IMR-90 (cell line): ENCODE data around the gene NWD2. TPM values are rescaled to one million over a fixed set of nuclear protein-coding genes. Genes with fewer than 3 reads are reported as not detected.

Experiments used
- ATAC-seq: fragments of 200-7000 bp; cut with Tn5 transposase; 2 replicates; pipeline ENCODE4 v1.9.1; 2020; ENCODE audit warnings: low read depth, mild to moderate bottlenecking, moderate library complexity
- BruUV-seq: library from RNA; stranded (reverse); fragments of 400-500 nt; replicated peaks from 2 replicates; lab custom pipeline; 2021; lab: Mats Ljungman, UMichigan
- CTCF ChIA-PET: fragments of 300-600 bp; formaldehyde crosslinking; extraction: SDS; loops from one replicate; lab custom pipeline; 2021; ENCODE audit warnings: antibody characterized with exemption; lab: Yijun Ruan, JAX
- POLR2A ChIA-PET: fragments of 300-600 bp; sonication (Branson Sonifier 250); formaldehyde crosslinking; loops from one replicate; lab custom pipeline; 2022; ENCODE audit warnings: antibody characterized with exemption; ENCODE audit not compliant: unreplicated experiment; lab: Charles Lee
- DNase-seq: peaks from one replicate; pipeline ENCODE4 v3.0.0; 2013
- H2AFZ ChIP-seq: replicated peaks from 2 replicates; pipeline ENCODE3; 2013; ENCODE audit warnings: low read length, mild to moderate bottlenecking; ENCODE audit not compliant: poor library complexity
- H2AK5ac ChIP-seq: 2 replicates; pipeline ENCODE4 v1.6.1; 2013; ENCODE audit warnings: low read depth, low read length, inconsistent platforms
- H2AK9ac ChIP-seq: replicated peaks from 2 replicates; pipeline ENCODE3; 2013; ENCODE audit warnings: mild to moderate bottlenecking, low read depth, low read length, moderate library complexity; ENCODE audit not compliant: poor library complexity
- H2BK120ac ChIP-seq: 2 replicates; pipeline ENCODE4 v1.6.1; 2013; ENCODE audit warnings: low read depth, low read length, inconsistent platforms
- H2BK15ac ChIP-seq: 3 replicates; pipeline ENCODE4 v1.6.1; 2013; ENCODE audit warnings: low read depth, low read length, inconsistent platforms
- H2BK20ac ChIP-seq: 2 replicates; pipeline ENCODE4 v1.6.1; 2013; ENCODE audit warnings: low read depth, mild to moderate bottlenecking, inconsistent platforms, low read length, moderate library complexity
- H2BK5ac ChIP-seq: 2 replicates; pipeline ENCODE4 v1.6.1; 2013; ENCODE audit warnings: mild to moderate bottlenecking, low read depth, low read length, inconsistent platforms; ENCODE audit not compliant: poor library complexity, severe bottlenecking
- H3K14ac ChIP-seq: replicated peaks from 2 replicates; pipeline ENCODE4 v1.6.1; 2013; ENCODE audit warnings: low read depth, low read length, inconsistent platforms
- H3K18ac ChIP-seq: 2 replicates; pipeline ENCODE4 v1.6.1; 2013; ENCODE audit warnings: low read depth, low read length, control low read depth
- H3K23ac ChIP-seq: 2 replicates; pipeline ENCODE4 v1.6.1; 2013; ENCODE audit warnings: low read depth, low read length, inconsistent platforms
- H3K27ac ChIP-seq: 2 replicates; pipeline ENCODE4 v1.5.1; 2013; ENCODE audit warnings: mild to moderate bottlenecking, control low read depth, low read length; ENCODE audit not compliant: insufficient read depth
- H3K27me3 ChIP-seq: 2 replicates; pipeline ENCODE4 v1.6.1; 2013; ENCODE audit warnings: low read length; ENCODE audit not compliant: control insufficient read depth, insufficient read depth
- H3K36me3 ChIP-seq: 2 replicates; pipeline ENCODE4 v1.6.1; 2013; ENCODE audit warnings: low read length, mixed read lengths; ENCODE audit not compliant: control insufficient read depth, insufficient read depth
- H3K4ac ChIP-seq: 2 replicates; pipeline ENCODE4 v1.6.1; 2013; ENCODE audit warnings: low read depth, low read length, inconsistent platforms
- H3K4me1 ChIP-seq: 2 replicates; pipeline ENCODE4 v1.6.1; 2013; ENCODE audit warnings: low read length, mixed read lengths; ENCODE audit not compliant: control insufficient read depth, insufficient read depth
- H3K4me2 ChIP-seq: 2 replicates; pipeline ENCODE4 v1.6.1; 2013; ENCODE audit warnings: low read depth, mild to moderate bottlenecking, control low read depth, low read length, moderate library complexity
- H3K4me3 ChIP-seq: 2 replicates; pipeline ENCODE4 v1.5.1; 2013; ENCODE audit warnings: low read depth, mild to moderate bottlenecking, control low read depth, low read length, moderate library complexity; ENCODE audit not compliant: insufficient read depth
- H3K56ac ChIP-seq: 2 replicates; pipeline ENCODE4 v1.6.1; 2013; ENCODE audit warnings: low read length, inconsistent platforms; ENCODE audit not compliant: insufficient read depth; ENCODE audit errors: extremely low read depth
- H3K79me1 ChIP-seq, 2 experiments: 2 replicates each; pipeline ENCODE4 v1.6.1; 2013; ENCODE audit warnings: low read length in 2 of 2, inconsistent platforms in 1 of 2, low read depth in 1 of 2
- H3K9ac ChIP-seq: 2 replicates; pipeline ENCODE4 v1.6.1; 2013; ENCODE audit warnings: low read depth, low read length, control low read depth
- H3K9me1 ChIP-seq: 2 replicates; pipeline ENCODE4 v1.6.1; 2013; ENCODE audit warnings: low read length, inconsistent platforms; ENCODE audit not compliant: insufficient read depth
- H3K9me3 ChIP-seq: 2 replicates; pipeline ENCODE4 v1.6.1; 2013; ENCODE audit warnings: low read length; ENCODE audit not compliant: control insufficient read depth, insufficient read depth
- H4K20me1 ChIP-seq: 2 replicates; pipeline ENCODE4 v1.6.1; 2013; ENCODE audit warnings: low read length, inconsistent platforms; ENCODE audit not compliant: insufficient read depth
- H4K5ac ChIP-seq: 2 replicates; pipeline ENCODE4 v1.6.1; 2013; ENCODE audit warnings: mild to moderate bottlenecking, low read depth, low read length, control low read depth
- H4K8ac ChIP-seq, 2 experiments: 2 replicates each; pipeline ENCODE4 v1.6.1; 2013; ENCODE audit warnings: low read depth in 2 of 2, low read length in 2 of 2, control low read depth in 1 of 2, inconsistent platforms in 1 of 2
- H4K91ac ChIP-seq: 2 replicates; pipeline ENCODE4 v1.6.1; 2013; ENCODE audit warnings: low read depth, low read length, inconsistent platforms; ENCODE audit not compliant: insufficient read depth
- MAFK ChIP-seq: IDR thresholded peaks from 2 replicates; pipeline ENCODE4 v1.6.1; 2012; ENCODE audit warnings: low read depth, low read length, improper control_type of control experiment
- NFE2L2 ChIP-seq: fragments of 150-350 bp; IDR thresholded peaks from 2 replicates; pipeline ENCODE4 v1.6.1; 2016; ENCODE audit warnings: low read depth, mild to moderate bottlenecking, low read length
- POLR2A ChIP-seq: IDR thresholded peaks from 2 replicates; pipeline ENCODE4 v1.6.1; 2012; ENCODE audit warnings: mild to moderate bottlenecking, low read depth, low read length
- RCOR1 ChIP-seq: IDR thresholded peaks from 2 replicates; pipeline ENCODE4 v1.6.1; 2012; ENCODE audit warnings: mild to moderate bottlenecking, low read length, improper control_type of control experiment; ENCODE audit not compliant: insufficient replicate concordance
- WGBS, 2 experiments: methylation state at CpG; one replicate each; pipeline versions ENCODE4 v1.1.5 to v1.1.7; 2013; ENCODE audit warnings: missing lambda C conversion rate in 2 of 2; ENCODE audit not compliant: insufficient read length in 1 of 2; ENCODE audit errors: extremely low coverage in 2 of 2; 5-methylcytosine and 5-hydroxymethylcytosine counted together
- dilution Hi-C: fragments of 300-500 bp; cut with HindIII; formaldehyde crosslinking; loops from one replicate; pipeline ENCODE4 v1.14.3; 2018; ENCODE audit warnings: low sequenced_read_pairs; ENCODE audit not compliant: unreplicated experiment
- in situ Hi-C: fragments of 300-500 bp; cut with MboI; formaldehyde crosslinking; loops from 3 replicates; pipeline ENCODE4 v1.14.3; 2019; ENCODE audit warnings: low sequenced_read_pairs, inconsistent platforms, mixed read lengths
- intact Hi-C: fragments of 100-400 bp; cut with micrococcal nuclease; formaldehyde crosslinking; loops from 2 replicates; pipeline ENCODE4 v1.10.0; 2022
- polyA plus RNA-seq, 3 experiments: library from polyadenylated mRNA; depleted of rRNA; stranded (reverse); fragments of >200 nt; gene quantifications; 2 replicates each; pipeline ENCODE4 v1.2.3, GENCODE V29; 2012; ENCODE audit warnings: low replicate concordance in 1 of 3
- total RNA-seq: library from RNA; depleted of rRNA; stranded (reverse); fragments of >200 nt; gene quantifications from 2 replicates; pipeline ENCODE4 v1.2.3, GENCODE V29; 2012

Gene NWD2
- total and polyA plus RNA-seq, 2 of the 4 experiments (the other 2 are of a cell fraction): not detected

- Histone ChIP-seq H3K9me1 (no peaks in the 10 kb centered on the region), H2BK20ac (no peak overlapping the region), H3K79me1 (no peaks in the 10 kb centered on the region), H2BK5ac (no peak overlapping the region), H3K56ac (no peak overlapping the region), H3K14ac (no peak overlapping the region), H2AK9ac (no peak overlapping the region), H2AFZ (no peak overlapping the region), H2BK120ac (no peak overlapping the region), H4K20me1 (no peaks in the 10 kb centered on the region), H3K36me3 (no peaks in the 10 kb centered on the region), H3K27me3 (no peaks in the 10 kb centered on the region), H3K9ac (no peak overlapping the region), H3K4me3 (no peak overlapping the region), H4K5ac (no peak overlapping the region), H3K9me3 (no peaks in the 10 kb centered on the region; the same call in 1 of the 2 replicates), H4K8ac (no peak overlapping the region), H3K23ac (no peak overlapping the region), H3K18ac (no peak overlapping the region), H2BK15ac (no peak overlapping the region), H3K4ac (no peak overlapping the region), H2AK5ac (no peak overlapping the region), H4K91ac (no peak overlapping the region), H3K4me1 (no peaks in the 10 kb centered on the region), H3K27ac (no peak overlapping the region), H3K4me2 (no peak overlapping the region)
- no CpG with 5 or more reads among the region's 6 CpGs for WGBS, 2 experiments
- no peak for ATAC-seq
- POLR2A ChIA-PET: no interaction called here
- TF ChIP-seq RCOR1 (no peak), POLR2A (no peak), NFE2L2 (no peak), MAFK (no peak)
- intact Hi-C loops: no loop called here
- BruUV-seq: no TSS peak
- CTCF ChIA-PET: interaction anchor here (0.6 kb wide), 1 partner anchor 961 kb away, joined by 3 read pairs; no protein-coding TSS in a partner anchor
- no peak for DNase-seq
- dilution Hi-C loops: no loop called here
- in situ Hi-C loops: loop anchor here (25.0 kb wide), 1 partner anchor 1035 kb away; no protein-coding TSS in a partner anchor
These were observed 153.0 kb downstream of the NWD2 start for GRCh38 chr4:37397505-37397904.
